Ishikawa (cell line): ENCODE measurements around the gene PLEKHM1.

Source experiments
- CEBPB ChIP-seq: IDR thresholded peaks from 2 replicates; pipeline ENCODE4 v1.6.1; 2012
- CREB1 ChIP-seq: IDR thresholded peaks from 2 replicates; pipeline ENCODE4 v1.6.1; 2012; ENCODE audit warnings: low read depth
- EGR1 ChIP-seq: IDR thresholded peaks from 2 replicates; pipeline ENCODE4 v1.6.1; 2012
- EP300 ChIP-seq: IDR thresholded peaks from 2 replicates; pipeline ENCODE4 v1.6.1; 2012; ENCODE audit warnings: borderline replicate concordance
- FOXM1 ChIP-seq: IDR thresholded peaks from 2 replicates; pipeline ENCODE4 v1.6.1; 2012; ENCODE audit warnings: low read depth, borderline replicate concordance
- NFIC ChIP-seq: IDR thresholded peaks from 2 replicates; pipeline ENCODE4 v1.6.1; 2012
- RAD21 ChIP-seq: IDR thresholded peaks from 2 replicates; pipeline ENCODE4 v1.6.1; 2012; ENCODE audit warnings: low read depth
- TAF1 ChIP-seq: IDR thresholded peaks from 2 replicates; pipeline ENCODE4 v1.6.1; 2012; ENCODE audit warnings: low read depth, mild to moderate bottlenecking
- TCF12 ChIP-seq: IDR thresholded peaks from 2 replicates; pipeline ENCODE4 v1.6.1; 2012; ENCODE audit warnings: low read depth
- TEAD4 ChIP-seq: IDR thresholded peaks from 2 replicates; pipeline ENCODE4 v1.6.1; 2012
- YY1 ChIP-seq: IDR thresholded peaks from 2 replicates; pipeline ENCODE4 v1.6.1; 2012; ENCODE audit warnings: low read depth
- ZBTB7A ChIP-seq: IDR thresholded peaks from 2 replicates; pipeline ENCODE4 v1.6.1; 2012; ENCODE audit warnings: low read depth
- TF ChIP-seq, protein P1 (sequence below): IDR thresholded peaks from 2 replicates; pipeline ENCODE4 v1.6.1; 2012
- TF ChIP-seq, protein P2 (sequence below): IDR thresholded peaks from 2 replicates; pipeline ENCODE4 v1.6.1; 2012
- TF ChIP-seq, protein P3 (sequence below): IDR thresholded peaks from 2 replicates; pipeline ENCODE4 v1.6.1; 2012; ENCODE audit warnings: low read depth, mild to moderate bottlenecking

Gene PLEKHM1

GRCh38 chr17:45430006-45430737 lies 60.3 kb downstream of the PLEKHM1 start:
- no peak for TF ChIP-seq FOXM1
- no peak for TF ChIP-seq TCF12
- TF ChIP-seq EGR1 = no peak
- TF ChIP-seq ZBTB7A = no peak
- TF ChIP-seq CREB1 = no peak
- no peak for TF ChIP-seq CEBPB
- TF ChIP-seq NFIC = no peak
- TF ChIP-seq RAD21 = no peak
- no peak for TF ChIP-seq YY1
- TF ChIP-seq, protein P1, sequence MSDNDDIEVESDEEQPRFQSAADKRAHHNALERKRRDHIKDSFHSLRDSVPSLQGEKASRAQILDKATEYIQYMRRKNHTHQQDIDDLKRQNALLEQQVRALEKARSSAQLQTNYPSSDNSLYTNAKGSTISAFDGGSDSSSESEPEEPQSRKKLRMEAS = no peak
- no peak for TF ChIP-seq EP300
- TF ChIP-seq, protein P2, sequence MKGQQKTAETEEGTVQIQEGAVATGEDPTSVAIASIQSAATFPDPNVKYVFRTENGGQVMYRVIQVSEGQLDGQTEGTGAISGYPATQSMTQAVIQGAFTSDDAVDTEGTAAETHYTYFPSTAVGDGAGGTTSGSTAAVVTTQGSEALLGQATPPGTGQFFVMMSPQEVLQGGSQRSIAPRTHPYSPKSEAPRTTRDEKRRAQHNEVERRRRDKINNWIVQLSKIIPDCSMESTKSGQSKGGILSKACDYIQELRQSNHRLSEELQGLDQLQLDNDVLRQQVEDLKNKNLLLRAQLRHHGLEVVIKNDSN = no peak
- TF ChIP-seq, protein P3, sequence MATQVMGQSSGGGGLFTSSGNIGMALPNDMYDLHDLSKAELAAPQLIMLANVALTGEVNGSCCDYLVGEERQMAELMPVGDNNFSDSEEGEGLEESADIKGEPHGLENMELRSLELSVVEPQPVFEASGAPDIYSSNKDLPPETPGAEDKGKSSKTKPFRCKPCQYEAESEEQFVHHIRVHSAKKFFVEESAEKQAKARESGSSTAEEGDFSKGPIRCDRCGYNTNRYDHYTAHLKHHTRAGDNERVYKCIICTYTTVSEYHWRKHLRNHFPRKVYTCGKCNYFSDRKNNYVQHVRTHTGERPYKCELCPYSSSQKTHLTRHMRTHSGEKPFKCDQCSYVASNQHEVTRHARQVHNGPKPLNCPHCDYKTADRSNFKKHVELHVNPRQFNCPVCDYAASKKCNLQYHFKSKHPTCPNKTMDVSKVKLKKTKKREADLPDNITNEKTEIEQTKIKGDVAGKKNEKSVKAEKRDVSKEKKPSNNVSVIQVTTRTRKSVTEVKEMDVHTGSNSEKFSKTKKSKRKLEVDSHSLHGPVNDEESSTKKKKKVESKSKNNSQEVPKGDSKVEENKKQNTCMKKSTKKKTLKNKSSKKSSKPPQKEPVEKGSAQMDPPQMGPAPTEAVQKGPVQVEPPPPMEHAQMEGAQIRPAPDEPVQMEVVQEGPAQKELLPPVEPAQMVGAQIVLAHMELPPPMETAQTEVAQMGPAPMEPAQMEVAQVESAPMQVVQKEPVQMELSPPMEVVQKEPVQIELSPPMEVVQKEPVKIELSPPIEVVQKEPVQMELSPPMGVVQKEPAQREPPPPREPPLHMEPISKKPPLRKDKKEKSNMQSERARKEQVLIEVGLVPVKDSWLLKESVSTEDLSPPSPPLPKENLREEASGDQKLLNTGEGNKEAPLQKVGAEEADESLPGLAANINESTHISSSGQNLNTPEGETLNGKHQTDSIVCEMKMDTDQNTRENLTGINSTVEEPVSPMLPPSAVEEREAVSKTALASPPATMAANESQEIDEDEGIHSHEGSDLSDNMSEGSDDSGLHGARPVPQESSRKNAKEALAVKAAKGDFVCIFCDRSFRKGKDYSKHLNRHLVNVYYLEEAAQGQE = no peak
- no peak for TF ChIP-seq TEAD4
- TF ChIP-seq TAF1 = no peak

- TF ChIP-seq EP300 (no peak), RAD21 (no peak), CREB1 (no peak), ZBTB7A (no peak), YY1 (no peak), TAF1 (no peak), CEBPB (no peak), TEAD4 (no peak)
- TF ChIP-seq, protein P1 = no peak
- TF ChIP-seq, protein P3 = no peak
- TF ChIP-seq, protein P2 = no peak
Measured at GRCh38 chr17:45429339-45430005, 61.0 kb downstream of the PLEKHM1 start.

DNA sequence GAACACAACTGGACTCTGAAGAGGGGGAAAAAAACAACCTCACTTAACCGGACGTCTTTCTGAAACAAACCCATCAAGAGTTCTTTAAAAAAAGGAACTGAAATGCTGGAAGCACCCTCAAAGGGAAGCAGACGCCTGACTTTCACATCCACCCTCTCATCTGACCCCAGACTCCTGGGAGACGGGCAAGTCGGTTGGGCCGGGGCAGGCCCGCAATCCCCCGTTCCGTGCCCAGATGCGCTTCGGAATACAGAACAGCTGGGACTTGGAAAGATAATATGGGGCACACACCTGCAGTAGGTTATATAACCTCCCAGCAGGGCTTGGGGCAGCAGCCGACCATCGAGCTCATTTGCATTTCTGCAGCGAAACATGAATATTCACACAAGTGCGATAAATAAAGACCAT lies 61.6 kb downstream of the PLEKHM1 start:
- TF ChIP-seq RAD21 = no peak
- no peak for TF ChIP-seq NFIC
- TF ChIP-seq, protein P1 = no peak
- no peak for TF ChIP-seq YY1
- TF ChIP-seq TEAD4 = no peak
- TF ChIP-seq ZBTB7A = no peak
- no peak for TF ChIP-seq CREB1
- no peak for TF ChIP-seq EP300
- TF ChIP-seq EGR1 = no peak
- TF ChIP-seq, protein P2 = no peak
- TF ChIP-seq CEBPB = no peak
- TF ChIP-seq, protein P3 = no peak
- no peak for TF ChIP-seq TAF1
